IPS-11a (cell line): ENCODE measurements around the gene NR3C2.

Source experiments
- H3K4me3 ChIP-seq: one replicate; pipeline ENCODE4 v1.5.1; 2013; ENCODE audit warnings: low read depth, low read length, control low read depth

The NR3C2 gene

GRCh38 chr4:148435654-148436406, 6.4 kb downstream of the NR3C2 start:
- H3K4me3 ChIP-seq, result no peak overlapping the region

GRCh38 chr4:148434075-148434773, 8.0 kb downstream of the NR3C2 start:
- H3K4me3 ChIP-seq, result no peak overlapping the region

GRCh38 chr4:148431401-148431800, 10.8 kb downstream of the NR3C2 start:
- H3K4me3 ChIP-seq, result no peak overlapping the region

- H3K4me3 ChIP-seq, result no peak overlapping the region
These were observed 11.4 kb downstream of the NR3C2 start for GRCh38 chr4:148430854-148431253.

- no peak overlapping the region for H3K4me3 ChIP-seq
These were observed 13.0 kb downstream of the NR3C2 start for GRCh38 chr4:148429206-148429605.

- no peak overlapping the region for H3K4me3 ChIP-seq
These were observed 15.6 kb downstream of the NR3C2 start for GRCh38 chr4:148426643-148427042.

- H3K4me3 ChIP-seq, result no peak overlapping the region
These were observed 16.7 kb downstream of the NR3C2 start for GRCh38 chr4:148425327-148426110.

GRCh38 chr4:148420397-148420796, 21.8 kb downstream of the NR3C2 start:
- no peak overlapping the region for H3K4me3 ChIP-seq

- H3K4me3 ChIP-seq, result no peak overlapping the region
These were observed 26.7 kb downstream of the NR3C2 start for GRCh38 chr4:148415500-148415899.

- H3K4me3 ChIP-seq, result no peak overlapping the region
These were observed 29.7 kb downstream of the NR3C2 start for GRCh38 chr4:148412460-148412994.

- H3K4me3 ChIP-seq, result no peak overlapping the region
These were observed 36.9 kb downstream of the NR3C2 start for GRCh38 chr4:148405161-148405893.

GRCh38 chr4:148398988-148399387, 43.2 kb downstream of the NR3C2 start:
- H3K4me3 ChIP-seq, result no peak overlapping the region

GRCh38 chr4:148397771-148398170, 44.4 kb downstream of the NR3C2 start:
- H3K4me3 ChIP-seq, result no peak overlapping the region

GRCh38 chr4:148396986-148397673, 45.1 kb downstream of the NR3C2 start:
- no peak overlapping the region for H3K4me3 ChIP-seq

- H3K4me3 ChIP-seq, result no peak overlapping the region
These were observed 46.4 kb downstream of the NR3C2 start for GRCh38 chr4:148395771-148396170.

GRCh38 chr4:148391056-148391455, 51.2 kb downstream of the NR3C2 start:
- H3K4me3 ChIP-seq, result no peak overlapping the region

GRCh38 chr4:148390311-148390710, 51.9 kb downstream of the NR3C2 start:
- no peak overlapping the region for H3K4me3 ChIP-seq

GRCh38 chr4:148380291-148380690, 61.9 kb downstream of the NR3C2 start:
- H3K4me3 ChIP-seq, result no peak overlapping the region

- no peak overlapping the region for H3K4me3 ChIP-seq
These were observed 66.1 kb downstream of the NR3C2 start for GRCh38 chr4:148376151-148376550.

- H3K4me3 ChIP-seq, result no peak overlapping the region
These were observed 66.6 kb downstream of the NR3C2 start for GRCh38 chr4:148375584-148375983.
